RPMI7951 (cell line): ENCODE results near the gene CD300LD. TPM values are rescaled to one million over a fixed set of nuclear protein-coding genes. Genes with fewer than 3 reads are reported as not detected.

Experiments used
- DNase-seq: peaks from one replicate; pipeline ENCODE4 v3.0.0-alpha.2; 2012; ENCODE audit warnings: low read depth
- total RNA-seq: library from RNA; depleted of rRNA; stranded (reverse); fragments of >200 nt; shearing (Covaris generic); gene quantifications from 2 replicates; pipeline ENCODE4 v1.2.3, GENCODE V29; 2014; rRNA removed

The CD300LD gene
- total RNA-seq, 1 experiment from 2014 or later = not detected

- DNase-seq = no peak
Measured at GRCh38 chr17:74544991-74545842, 46.9 kb downstream of the CD300LD start.

- no peak for DNase-seq
Measured at GRCh38 chr17:74543891-74544760, 48.0 kb downstream of the CD300LD start.

GRCh38 chr17:74543406-74543805, 48.7 kb downstream of the CD300LD start:
- no peak for DNase-seq

GRCh38 chr17:74542727-74543383, 49.2 kb downstream of the CD300LD start:
- DNase-seq = no peak

- no peak for DNase-seq
Measured at GRCh38 chr17:74542166-74542565, 49.9 kb downstream of the CD300LD start.

- DNase-seq = no peak
Measured at GRCh38 chr17:74541176-74542111, 50.6 kb downstream of the CD300LD start.

- no peak for DNase-seq
Measured at GRCh38 chr17:74539281-74539820, 52.7 kb downstream of the CD300LD start.

- DNase-seq = no peak
Measured at GRCh38 chr17:74536890-74537289, 55.2 kb downstream of the CD300LD start.

- peak; percentile 63 for DNase-seq
Measured at GRCh38 chr17:74532115-74532514, 60.0 kb downstream of the CD300LD start.

- no peak for DNase-seq
Measured at GRCh38 chr17:74531231-74531761, 60.8 kb downstream of the CD300LD start, which contains the start of gene CD300LB. Gene CD300LB, minus strand, starts transcription at chr17:74531475. Its CDS starts 125 bp downstream, at chr17:74531350.

GRCh38 chr17:74530831-74531150, 61.3 kb downstream of the CD300LD start:
- no peak for DNase-seq

Other genes starting within 250 kb of the CD300LD start
- gene BTBD17, start 230.4 kb downstream of the CD300LD start, total RNA-seq = not detected in 2 replicates
- not detected in 2 replicates for gene GPR142, start 224.8 kb downstream of the CD300LD start, total RNA-seq
- 133 and 154 TPM in 2 replicates for gene GPRC5C, start 160.2 kb downstream of the CD300LD start, total RNA-seq
- not detected in 2 replicates for gene CD300A, start 125.6 kb downstream of the CD300LD start, total RNA-seq
- not detected in 2 replicates for gene CD300LB, start 60.8 kb downstream of the CD300LD start, total RNA-seq
- not detected in 2 replicates for gene CD300C, start 46.2 kb downstream of the CD300LD start, total RNA-seq
- not detected in 2 replicates for gene CD300H, start 24.8 kb downstream of the CD300LD start, total RNA-seq
- not detected in 2 replicates for gene CD300E, start 31.5 kb upstream of the CD300LD start, total RNA-seq
- not detected in 2 replicates for gene CD300LF, start 120.6 kb upstream of the CD300LD start, total RNA-seq
- gene RAB37, start 145.0 kb upstream of the CD300LD start, total RNA-seq = not detected in 2 replicates
- gene NHERF1, start 156.3 kb upstream of the CD300LD start, total RNA-seq = 15.0 TPM in 2 replicates
- gene NAT9, start 184.1 kb upstream of the CD300LD start, total RNA-seq = 11.4 and 12.1 TPM in 2 replicates